Measurements from ENCODE around the gene TSKU.

TSKU gene

GRCh38 chr11:76830639-76831327, 47.6 kb downstream of the TSKU start:
- TF ChIP-seq, protein P1, sequence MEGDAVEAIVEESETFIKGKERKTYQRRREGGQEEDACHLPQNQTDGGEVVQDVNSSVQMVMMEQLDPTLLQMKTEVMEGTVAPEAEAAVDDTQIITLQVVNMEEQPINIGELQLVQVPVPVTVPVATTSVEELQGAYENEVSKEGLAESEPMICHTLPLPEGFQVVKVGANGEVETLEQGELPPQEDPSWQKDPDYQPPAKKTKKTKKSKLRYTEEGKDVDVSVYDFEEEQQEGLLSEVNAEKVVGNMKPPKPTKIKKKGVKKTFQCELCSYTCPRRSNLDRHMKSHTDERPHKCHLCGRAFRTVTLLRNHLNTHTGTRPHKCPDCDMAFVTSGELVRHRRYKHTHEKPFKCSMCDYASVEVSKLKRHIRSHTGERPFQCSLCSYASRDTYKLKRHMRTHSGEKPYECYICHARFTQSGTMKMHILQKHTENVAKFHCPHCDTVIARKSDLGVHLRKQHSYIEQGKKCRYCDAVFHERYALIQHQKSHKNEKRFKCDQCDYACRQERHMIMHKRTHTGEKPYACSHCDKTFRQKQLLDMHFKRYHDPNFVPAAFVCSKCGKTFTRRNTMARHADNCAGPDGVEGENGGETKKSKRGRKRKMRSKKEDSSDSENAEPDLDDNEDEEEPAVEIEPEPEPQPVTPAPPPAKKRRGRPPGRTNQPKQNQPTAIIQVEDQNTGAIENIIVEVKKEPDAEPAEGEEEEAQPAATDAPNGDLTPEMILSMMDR (conservative IDR thresholded peaks at IDR 0.05; ENCODE audit: low read length), result no peak
- no peak overlapping the region for H3K4me3 ChIP-seq (ENCODE audit: low read length)
- DNase-seq (ENCODE audit: low read depth), result peak; percentile 64

DNA sequence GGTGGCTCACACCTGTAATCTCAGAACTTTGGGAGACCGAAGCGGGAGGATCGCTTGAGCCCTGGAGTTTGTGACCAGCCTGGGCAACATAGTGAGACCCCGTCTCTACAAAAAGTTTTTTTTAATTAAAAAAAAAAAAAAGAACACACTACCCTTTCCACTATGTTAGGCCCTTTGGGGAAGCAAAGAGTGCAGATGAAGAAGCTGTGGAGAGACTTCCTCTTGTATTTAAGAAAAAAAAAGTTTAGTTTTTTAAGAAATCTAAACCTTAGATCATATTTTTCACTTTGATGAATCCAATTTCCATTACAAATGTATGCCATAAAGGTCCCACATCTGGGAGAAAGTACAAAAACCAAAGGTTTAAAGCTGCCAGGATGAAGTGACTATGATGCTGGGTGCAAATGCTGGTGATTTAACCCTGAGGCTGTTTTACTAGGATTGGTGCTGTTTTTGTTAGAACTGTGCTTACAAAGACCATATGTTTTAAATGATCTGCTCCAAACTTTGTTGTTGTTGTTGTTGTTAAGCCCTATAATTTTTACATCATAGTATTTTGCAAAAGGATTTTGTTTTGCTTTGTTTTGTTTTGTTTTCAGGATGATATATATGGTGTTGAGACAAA, 48.6 kb downstream of the TSKU start:
- DNase-seq (ENCODE audit: low read depth), result no peak
- H3K4me3 ChIP-seq (ENCODE audit: low read length), result no peak overlapping the region
- TF ChIP-seq, protein P1 (conservative IDR thresholded peaks at IDR 0.05; ENCODE audit: low read length), result no peak

DNA sequence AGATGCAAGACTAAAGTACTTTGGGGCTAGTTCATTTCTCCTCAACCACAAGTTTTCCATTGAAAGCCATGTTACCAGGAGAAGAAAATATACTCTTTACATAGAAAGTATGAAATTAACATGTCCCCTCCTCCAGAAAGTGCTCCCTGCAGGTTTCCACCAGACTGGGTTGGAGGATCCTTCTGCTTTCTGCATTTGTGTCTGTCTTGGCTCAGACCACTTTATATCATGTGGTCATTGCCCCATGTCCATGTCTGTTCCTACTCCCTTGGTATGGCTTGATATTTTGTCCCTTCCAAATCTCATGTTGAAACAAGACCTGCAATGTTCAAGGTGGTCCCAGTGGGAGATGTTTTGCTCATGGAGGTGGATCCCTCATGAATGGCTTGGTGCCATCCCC, 49.2 kb downstream of the TSKU start:
- H3K4me3 ChIP-seq (ENCODE audit: low read length), result no peak overlapping the region
- TF ChIP-seq, protein P1 (conservative IDR thresholded peaks at IDR 0.05; ENCODE audit: low read length), result no peak
- DNase-seq (ENCODE audit: low read depth), result no peak

- no peak overlapping the region for H3K4me3 ChIP-seq (ENCODE audit: low read length)
- TF ChIP-seq, protein P1 (conservative IDR thresholded peaks at IDR 0.05; ENCODE audit: low read length), result no peak
- DNase-seq (ENCODE audit: low read depth), result no peak
Observed at GRCh38 chr11:76834151-76834550, 51.0 kb downstream of the TSKU start.

DNA sequence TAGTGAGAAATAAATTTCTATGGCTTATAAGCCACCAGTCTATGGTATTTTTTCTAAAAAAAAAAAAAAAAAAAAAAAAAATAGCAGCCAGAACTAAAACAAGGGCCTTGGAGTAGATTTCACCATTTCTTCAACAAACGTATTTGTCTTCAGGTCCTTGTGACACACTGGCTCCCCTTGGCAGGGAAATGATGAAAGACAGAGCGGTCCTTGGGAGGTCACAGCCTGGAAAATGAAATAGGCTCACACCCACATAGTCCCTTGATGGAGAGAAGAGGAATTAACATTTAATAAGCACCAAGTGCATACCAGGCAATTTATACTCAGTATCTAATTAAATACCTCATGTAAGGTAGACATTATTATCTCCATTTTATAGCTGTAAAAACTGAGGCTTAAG, 51.9 kb downstream of the TSKU start:
- DNase-seq (ENCODE audit: low read depth), result no peak
- TF ChIP-seq, protein P1 (conservative IDR thresholded peaks at IDR 0.05; ENCODE audit: low read length), result no peak

GRCh38 chr11:76835928-76836612, 52.9 kb downstream of the TSKU start:
- no peak overlapping the region for H3K4me3 ChIP-seq (ENCODE audit: low read length)
- TF ChIP-seq, protein P1 (conservative IDR thresholded peaks at IDR 0.05; ENCODE audit: low read length), result no peak
- peak; percentile 95 for DNase-seq (ENCODE audit: low read depth)

More for the DNA sequence above, 51.9 kb downstream of the TSKU start:
- H3K4me3 ChIP-seq (ENCODE audit: low read length), result no peak overlapping the region
